ENCODE data around the gene GNAI3. TPM values are rescaled to one million over a fixed set of nuclear protein-coding genes. Genes with fewer than 3 reads are reported as not detected.
A peak's percentile ranks its signal among the peaks of the same experiment; 100 is the strongest.

Gene GNAI3
- total RNA-seq, 4 donors from 2014 or later: 5.9 to 7.2 (median 6.6) TPM

- H3K4me3 ChIP-seq: no peak overlapping the region
- DNase-seq (ENCODE audit: extremely low spot score): no peak
- peaks cover 5 to 32% (median 20%) of the 10 kb centered on the region in 4 donors for H3K36me3 ChIP-seq
- H3K4me1 ChIP-seq: peaks cover 8 to 75% (median 57%) of the 10 kb centered on the region in 4 donors
- peak overlapping the region; percentile 51 to 81 (median 66) for H3K27ac ChIP-seq (replicated peaks in 1 of 4)
- WGBS: 75% methylated on average over 5 of the region's 5 CpGs
- intact Hi-C loops (cut with DNase I): no loop called here
- H3K27me3 ChIP-seq: no peaks in the 10 kb centered on the region
- no peak for TF ChIP-seq POLR2A (IDR thresholded peaks at IDR 0.05; ENCODE audit: low read depth)
- no peaks in the 10 kb centered on the region for H3K9me3 ChIP-seq
Measured at GRCh38 chr1:109501644-109502363, 46.6 kb upstream of the GNAI3 start.

DNA sequence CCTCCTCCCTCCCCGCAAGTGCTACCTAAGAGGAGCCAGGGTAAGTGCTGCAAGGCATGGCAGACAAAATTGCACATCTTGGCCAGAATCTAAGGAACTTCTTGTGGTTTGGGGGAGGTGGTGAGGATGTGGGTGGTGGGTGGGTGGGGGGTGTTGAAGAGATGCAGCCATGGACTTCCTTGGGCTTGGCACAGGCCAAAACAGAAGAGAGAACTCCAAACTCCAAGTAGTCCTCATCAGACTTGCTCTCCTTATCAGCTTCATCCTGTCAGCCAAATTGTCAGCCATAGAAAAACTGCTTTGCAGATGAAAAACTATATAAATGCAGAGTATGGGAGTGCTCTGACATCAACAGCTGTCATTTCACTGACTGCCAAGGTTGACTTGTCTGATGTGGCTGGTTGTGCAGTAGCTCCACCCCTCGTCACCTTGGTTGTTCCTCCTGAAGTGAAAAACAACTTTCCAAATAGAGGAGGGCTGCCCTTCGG, 46.0 kb upstream of the GNAI3 start:
- 75% methylated on average over 3 of the region's 3 CpGs for WGBS
- Histone ChIP-seq H3K27me3 (no peaks in the 10 kb centered on the region), H3K4me1 (peaks cover 8 to 78% (median 57%) of the 10 kb centered on the region in 4 donors), H3K27ac (replicated peaks in 1 of 4) (peak overlapping the region; percentile 12 to 81 (median 57)), H3K36me3 (peaks cover 1 to 26% (median 14%) of the 10 kb centered on the region in 4 donors), H3K9me3 (no peaks in the 10 kb centered on the region), H3K4me3 (no peak overlapping the region)
- TF ChIP-seq EP300 (IDR thresholded peaks at IDR 0.05) (no peak), POLR2A (IDR thresholded peaks at IDR 0.05; ENCODE audit: low read depth) (no peak), POLR2AphosphoS5 (IDR thresholded peaks at IDR 0.05) (no peak)
- TF ChIP-seq, protein P1, sequence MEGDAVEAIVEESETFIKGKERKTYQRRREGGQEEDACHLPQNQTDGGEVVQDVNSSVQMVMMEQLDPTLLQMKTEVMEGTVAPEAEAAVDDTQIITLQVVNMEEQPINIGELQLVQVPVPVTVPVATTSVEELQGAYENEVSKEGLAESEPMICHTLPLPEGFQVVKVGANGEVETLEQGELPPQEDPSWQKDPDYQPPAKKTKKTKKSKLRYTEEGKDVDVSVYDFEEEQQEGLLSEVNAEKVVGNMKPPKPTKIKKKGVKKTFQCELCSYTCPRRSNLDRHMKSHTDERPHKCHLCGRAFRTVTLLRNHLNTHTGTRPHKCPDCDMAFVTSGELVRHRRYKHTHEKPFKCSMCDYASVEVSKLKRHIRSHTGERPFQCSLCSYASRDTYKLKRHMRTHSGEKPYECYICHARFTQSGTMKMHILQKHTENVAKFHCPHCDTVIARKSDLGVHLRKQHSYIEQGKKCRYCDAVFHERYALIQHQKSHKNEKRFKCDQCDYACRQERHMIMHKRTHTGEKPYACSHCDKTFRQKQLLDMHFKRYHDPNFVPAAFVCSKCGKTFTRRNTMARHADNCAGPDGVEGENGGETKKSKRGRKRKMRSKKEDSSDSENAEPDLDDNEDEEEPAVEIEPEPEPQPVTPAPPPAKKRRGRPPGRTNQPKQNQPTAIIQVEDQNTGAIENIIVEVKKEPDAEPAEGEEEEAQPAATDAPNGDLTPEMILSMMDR (IDR thresholded peaks at IDR 0.05): no peak
- intact Hi-C loops (cut with DNase I): no loop called here
- no peak for DNase-seq (ENCODE audit: extremely low spot score)

DNA sequence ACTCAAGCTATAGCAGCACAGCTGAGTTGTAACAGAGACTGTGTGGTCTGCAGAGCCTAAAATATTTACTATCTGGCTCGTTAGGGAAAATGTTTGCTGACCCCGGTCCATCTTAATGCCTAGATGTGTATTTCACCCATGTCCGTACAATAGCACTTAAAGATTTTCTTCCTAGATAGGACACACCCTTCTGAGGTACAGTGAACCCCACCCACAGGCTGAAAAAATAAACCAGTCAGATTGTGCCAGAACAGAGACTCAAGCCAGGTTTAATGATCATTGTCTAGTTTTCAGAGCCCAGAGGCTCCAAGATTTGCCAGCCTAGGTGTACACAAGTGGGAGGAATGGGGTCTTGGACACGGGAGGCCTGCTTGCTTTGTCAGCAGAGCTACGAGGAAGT, 44.5 kb upstream of the GNAI3 start:
- H3K4me3 ChIP-seq: no peak overlapping the region
- peaks cover 0 to 23% (median 6%) of the 10 kb centered on the region in 4 donors for H3K36me3 ChIP-seq
- no peak overlapping the region for H3K27ac ChIP-seq (replicated peaks in 1 of 4)
- no peaks in the 10 kb centered on the region for H3K27me3 ChIP-seq
- H3K9me3 ChIP-seq: no peaks in the 10 kb centered on the region
- WGBS: 72% methylated on average over 5 of the region's 5 CpGs
- H3K4me1 ChIP-seq: peaks cover 14 to 77% (median 57%) of the 10 kb centered on the region in 4 donors
- no peak for DNase-seq (ENCODE audit: extremely low spot score)
- TF ChIP-seq EP300 (IDR thresholded peaks at IDR 0.05) (no peak), POLR2A (IDR thresholded peaks at IDR 0.05; ENCODE audit: low read depth) (no peak), POLR2AphosphoS5 (IDR thresholded peaks at IDR 0.05) (no peak)
- TF ChIP-seq, protein P1 (IDR thresholded peaks at IDR 0.05): no peak
- intact Hi-C loops (cut with DNase I): no loop called here

DNA sequence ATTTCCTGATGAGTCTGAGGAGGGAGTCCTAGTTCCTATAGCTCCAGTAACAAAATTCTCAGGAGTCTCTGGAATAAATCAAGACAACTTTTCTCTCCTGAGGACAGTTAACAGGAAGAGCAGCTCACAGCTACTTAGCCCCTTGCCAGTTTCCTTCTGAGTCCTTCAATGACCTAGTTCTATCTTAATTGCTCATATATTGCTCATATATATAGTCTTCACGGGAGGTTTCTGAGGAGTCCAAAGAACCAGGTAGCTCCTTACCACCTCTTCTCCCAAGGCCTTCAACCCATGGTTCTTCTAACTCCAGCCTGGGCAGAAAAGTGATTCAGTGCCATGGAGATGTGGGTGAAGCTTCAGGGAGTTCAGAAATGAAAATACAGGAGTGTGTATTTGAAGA, 43.4 kb upstream of the GNAI3 start:
- Histone ChIP-seq H3K36me3 (peaks cover 0 to 21% (median 4%) of the 10 kb centered on the region in 4 donors), H3K4me1 (peaks cover 12 to 74% (median 53%) of the 10 kb centered on the region in 4 donors), H3K4me3 (no peak overlapping the region), H3K9me3 (no peaks in the 10 kb centered on the region), H3K27ac (replicated peaks in 1 of 4) (no peak overlapping the region), H3K27me3 (no peaks in the 10 kb centered on the region)
- no peak for TF ChIP-seq POLR2AphosphoS5 (IDR thresholded peaks at IDR 0.05)
- TF ChIP-seq, protein P1 (IDR thresholded peaks at IDR 0.05): no peak
- TF ChIP-seq EP300 (IDR thresholded peaks at IDR 0.05): no peak
- TF ChIP-seq POLR2A (IDR thresholded peaks at IDR 0.05; ENCODE audit: low read depth): no peak
- intact Hi-C loops (cut with DNase I): no loop called here
- 88% methylated on average over 1 of the region's 1 CpG for WGBS
- DNase-seq (ENCODE audit: extremely low spot score): no peak

DNA sequence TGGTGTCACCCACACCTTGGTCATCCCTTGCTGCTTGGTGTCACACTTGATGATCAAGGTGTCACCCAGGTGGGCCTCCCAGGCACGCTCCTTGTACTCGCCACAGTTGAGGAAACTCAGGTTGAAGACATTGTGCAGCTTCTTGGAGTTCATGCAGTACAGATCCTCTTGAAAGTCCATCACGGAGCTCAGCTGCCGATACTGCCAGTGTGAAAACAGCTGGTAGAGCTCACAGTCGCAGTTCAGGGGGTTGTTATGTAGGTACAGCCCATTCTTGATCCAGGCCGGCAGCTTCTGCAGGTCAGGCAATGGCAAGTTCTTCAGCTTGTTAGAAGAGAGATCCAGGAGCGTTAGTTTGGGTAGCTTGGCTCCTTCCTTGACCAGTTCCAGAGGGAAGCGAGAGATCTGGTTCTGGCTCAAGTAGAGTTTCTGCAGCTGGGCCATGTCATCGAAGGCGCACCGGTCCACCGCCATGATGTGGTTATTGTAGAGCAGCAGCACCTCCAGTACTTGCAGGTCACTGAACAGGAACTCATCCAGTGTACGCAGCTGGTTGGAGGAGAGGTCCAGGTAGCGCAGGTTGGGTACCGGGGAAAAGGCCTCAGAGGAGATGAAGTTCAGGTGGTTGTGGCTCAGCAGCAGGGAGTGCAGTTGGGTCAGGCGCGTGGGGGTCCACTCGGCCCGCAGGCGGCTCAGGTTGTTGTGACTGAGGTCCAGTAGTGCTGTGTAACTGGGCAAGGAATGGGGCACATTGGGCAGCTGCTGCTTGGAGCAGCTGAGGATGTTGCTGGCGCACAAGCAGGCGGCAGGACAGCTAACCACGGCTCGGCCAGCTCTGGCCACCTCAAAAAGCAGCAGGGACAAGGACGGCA, 40.2 kb upstream of the GNAI3 start:
- Histone ChIP-seq H3K36me3 (peaks cover 0 to 5% (median 0%) of the 10 kb centered on the region in 4 donors), H3K27me3 (no peaks in the 10 kb centered on the region), H3K4me1 (peaks cover 15 to 50% (median 30%) of the 10 kb centered on the region in 4 donors), H3K4me3 (peak overlapping the region; percentile 79 to 91 (median 81)), H3K9me3 (no peaks in the 10 kb centered on the region), H3K27ac (replicated peaks in 1 of 4) (peak overlapping the region in 2 of 4 donors; percentile 75 to 76)
- TF ChIP-seq, protein P1 (IDR thresholded peaks at IDR 0.05): no peak
- no peak for TF ChIP-seq POLR2A (IDR thresholded peaks at IDR 0.05; ENCODE audit: low read depth)
- TF ChIP-seq POLR2AphosphoS5 (IDR thresholded peaks at IDR 0.05): no peak
- no peak for TF ChIP-seq EP300 (IDR thresholded peaks at IDR 0.05)
- DNase-seq (ENCODE audit: extremely low spot score): no peak
- 92% methylated on average over 25 of the region's 25 CpGs for WGBS
- intact Hi-C loops (cut with DNase I): no loop called here

Measured in esophagus muscularis mucosa (tissue), 4 donors.